Bronchial epithelial cell (primary cell): ENCODE measurements around the gene CKMT2. TPM values are rescaled to one million over a fixed set of nuclear protein-coding genes. Genes with fewer than 3 reads are reported as not detected.

ENCODE experiments used
- DNase-seq: peaks from one replicate; pipeline ENCODE4 v3.0.0-alpha.2; 2010; ENCODE audit warnings: low read depth
- FAIRE-seq: peaks from 2 replicates; lab custom pipeline; 2011; peaks lifted over from hg19 to GRCh38; lab: Jason Lieb, UNC
- H3K27me3 ChIP-seq: 2 replicates; pipeline ENCODE4 v1.5.1; 2011; ENCODE audit warnings: low read length; ENCODE audit not compliant: control insufficient read depth, insufficient read depth
- H3K36me3 ChIP-seq: 2 replicates; pipeline ENCODE4 v1.5.1; 2011; ENCODE audit warnings: low read length; ENCODE audit not compliant: control insufficient read depth, insufficient read depth
- H3K4me3 ChIP-seq: 2 replicates; pipeline ENCODE4 v1.5.1; 2011; ENCODE audit warnings: mild to moderate bottlenecking, low read depth, low read length, control low read depth
- total RNA-seq: library from RNA; depleted of rRNA; stranded (reverse); fragments of >200 nt; gene quantifications from 2 replicates; pipeline ENCODE4 v1.2.1, GENCODE V29; 2014
- TF ChIP-seq, protein P1 (sequence below): IDR thresholded peaks from 2 replicates; pipeline ENCODE4 v1.5.1; 2011; ENCODE audit warnings: mild to moderate bottlenecking, moderate library complexity, low read length, control low read depth, inconsistent platforms; ENCODE audit not compliant: insufficient read depth, severe bottlenecking

The CKMT2 gene
- total RNA-seq, 1 donor from 2014 or later, result not detected

- DNase-seq (no peak), FAIRE-seq (no peak)
- H3K4me3 ChIP-seq, result no peak overlapping the region
- TF ChIP-seq, protein P1, sequence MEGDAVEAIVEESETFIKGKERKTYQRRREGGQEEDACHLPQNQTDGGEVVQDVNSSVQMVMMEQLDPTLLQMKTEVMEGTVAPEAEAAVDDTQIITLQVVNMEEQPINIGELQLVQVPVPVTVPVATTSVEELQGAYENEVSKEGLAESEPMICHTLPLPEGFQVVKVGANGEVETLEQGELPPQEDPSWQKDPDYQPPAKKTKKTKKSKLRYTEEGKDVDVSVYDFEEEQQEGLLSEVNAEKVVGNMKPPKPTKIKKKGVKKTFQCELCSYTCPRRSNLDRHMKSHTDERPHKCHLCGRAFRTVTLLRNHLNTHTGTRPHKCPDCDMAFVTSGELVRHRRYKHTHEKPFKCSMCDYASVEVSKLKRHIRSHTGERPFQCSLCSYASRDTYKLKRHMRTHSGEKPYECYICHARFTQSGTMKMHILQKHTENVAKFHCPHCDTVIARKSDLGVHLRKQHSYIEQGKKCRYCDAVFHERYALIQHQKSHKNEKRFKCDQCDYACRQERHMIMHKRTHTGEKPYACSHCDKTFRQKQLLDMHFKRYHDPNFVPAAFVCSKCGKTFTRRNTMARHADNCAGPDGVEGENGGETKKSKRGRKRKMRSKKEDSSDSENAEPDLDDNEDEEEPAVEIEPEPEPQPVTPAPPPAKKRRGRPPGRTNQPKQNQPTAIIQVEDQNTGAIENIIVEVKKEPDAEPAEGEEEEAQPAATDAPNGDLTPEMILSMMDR, result no peak
- no peaks in the 10 kb centered on the region for H3K27me3 ChIP-seq
- no peaks in the 10 kb centered on the region for H3K36me3 ChIP-seq
Observed at GRCh38 chr5:81244451-81244850, 11.3 kb downstream of the CKMT2 start.

DNA sequence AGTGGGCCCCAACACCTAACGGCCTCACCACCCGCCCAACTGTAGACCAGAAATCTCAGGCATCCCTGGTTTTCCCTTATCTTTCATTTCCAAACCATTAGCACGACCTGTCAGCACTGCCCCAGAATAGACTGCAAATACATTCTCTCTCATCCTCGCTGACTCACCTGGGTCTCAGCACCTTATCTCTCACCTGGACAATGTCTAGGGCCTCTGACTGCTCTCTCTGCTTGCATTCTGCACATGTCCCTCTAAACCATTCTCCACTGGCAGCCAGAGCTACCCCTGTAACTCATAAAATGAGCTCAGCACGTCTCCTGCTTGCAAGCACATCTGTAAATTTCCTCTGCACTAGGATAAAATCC lies 12.7 kb downstream of the CKMT2 start:
- Histone ChIP-seq H3K36me3 (no peaks in the 10 kb centered on the region), H3K27me3 (no peaks in the 10 kb centered on the region), H3K4me3 (no peak overlapping the region)
- peak; percentile 12 for DNase-seq
- TF ChIP-seq, protein P1, result no peak
- no peak for FAIRE-seq

GRCh38 chr5:81246697-81247096 lies 13.6 kb downstream of the CKMT2 start:
- H3K36me3 ChIP-seq, result no peaks in the 10 kb centered on the region
- TF ChIP-seq, protein P1, result no peak
- no peak for DNase-seq
- FAIRE-seq, result no peak
- no peak overlapping the region for H3K4me3 ChIP-seq
- H3K27me3 ChIP-seq, result no peaks in the 10 kb centered on the region

- FAIRE-seq (no peak), DNase-seq (peak; percentile 54)
- TF ChIP-seq, protein P1, result no peak
- Histone ChIP-seq H3K36me3 (no peaks in the 10 kb centered on the region), H3K4me3 (no peak overlapping the region), H3K27me3 (no peaks in the 10 kb centered on the region)
Observed at GRCh38 chr5:81247441-81247972, 14.4 kb downstream of the CKMT2 start.

DNA sequence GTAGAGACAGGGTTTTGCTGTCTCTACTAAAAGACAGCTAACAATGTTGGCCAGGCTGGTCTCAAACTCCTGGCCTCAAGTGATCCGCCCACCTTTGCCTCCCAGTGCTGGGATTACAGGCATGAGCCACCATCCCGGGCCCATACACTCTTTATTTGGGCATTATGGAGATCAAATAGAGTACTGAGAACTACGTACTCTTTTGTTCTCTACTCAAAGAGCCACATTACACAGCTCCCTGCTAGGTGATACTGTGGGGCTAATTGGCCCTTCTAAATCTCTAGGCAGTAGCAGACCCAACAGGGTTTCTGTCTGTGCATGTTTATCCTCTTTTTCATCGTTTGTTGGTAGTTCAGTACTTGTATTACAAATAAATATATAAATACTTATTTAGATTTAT lies 16.1 kb downstream of the CKMT2 start:
- FAIRE-seq, result no peak
- H3K4me3 ChIP-seq, result no peak overlapping the region
- DNase-seq, result no peak
- TF ChIP-seq, protein P1, result no peak
- H3K36me3 ChIP-seq, result no peaks in the 10 kb centered on the region
- no peaks in the 10 kb centered on the region for H3K27me3 ChIP-seq

DNA sequence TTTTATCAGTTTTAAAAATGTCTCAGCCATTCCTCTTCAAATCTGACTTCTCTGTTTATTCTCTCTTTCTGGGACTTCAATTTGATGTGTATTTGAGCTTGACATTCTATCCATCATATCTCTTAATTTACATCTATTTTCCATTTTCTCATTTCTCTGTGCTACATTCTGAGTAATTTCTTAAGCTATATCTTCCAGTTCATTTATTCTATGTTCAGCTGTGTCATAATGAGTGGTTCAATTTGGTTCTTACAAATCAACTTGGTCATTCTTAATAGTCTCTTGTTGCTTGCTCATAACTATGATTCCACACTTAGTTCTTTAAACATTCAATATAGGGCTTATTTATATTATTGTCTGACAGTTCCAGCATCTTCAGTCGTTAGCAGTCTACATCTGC lies 16.9 kb downstream of the CKMT2 start:
- no peaks in the 10 kb centered on the region for H3K27me3 ChIP-seq
- H3K4me3 ChIP-seq, result no peak overlapping the region
- TF ChIP-seq, protein P1, result no peak
- DNase-seq, result no peak
- no peak for FAIRE-seq
- no peaks in the 10 kb centered on the region for H3K36me3 ChIP-seq
